Tibial nerve (tissue), 4 donors: ENCODE measurements around the gene NECAB3. TPM values are rescaled to one million over a fixed set of nuclear protein-coding genes. Genes with fewer than 3 reads are reported as not detected.

Experiments used
- DNase-seq, 2 donors: peaks; one replicate each; pipeline ENCODE4 v3.0.0-alpha.2; 2019; ENCODE audit warnings: low spot score in 2 of 2
- H3K27ac ChIP-seq, 4 donors: fragments of 200-600 bp; sonication (generic) in 3 of 4; one replicate each; pipeline ENCODE4 v1.5.1; 2017 to 2019; ENCODE audit warnings: mild to moderate bottlenecking in 1 of 4
- H3K27me3 ChIP-seq, 2 donors: fragments of 200-600 bp; sonication (generic) in 1 of 2; one replicate each; pipeline versions ENCODE4 v1.5.1 to v1.6.0; 2017 to 2019
- H3K36me3 ChIP-seq, 3 donors: fragments of 200-600 bp; sonication (generic); one replicate each; pipeline ENCODE4 v1.5.1; 2018 to 2019
- H3K4me1 ChIP-seq, 4 donors: fragments of 200-600 bp; sonication (generic) in 3 of 4; one replicate each; pipeline ENCODE4 v1.5.1; 2017 to 2019
- H3K4me3 ChIP-seq, 4 donors: fragments of 200-600 bp; sonication (generic) in 3 of 4; one replicate each; pipeline ENCODE4 v1.5.1; 2017 to 2019; ENCODE audit warnings: mild to moderate bottlenecking in 1 of 4, moderate library complexity in 1 of 4
- H3K9me3 ChIP-seq, 4 donors: fragments of 200-600 bp; sonication (generic) in 3 of 4; one replicate each; pipeline ENCODE4 v1.5.1; 2017 to 2019
- CTCF ChIP-seq, 5 experiments: fragments of 200-600 bp in 3 of 5; fragments of 450-650 bp in 2 of 5; sonication (generic) in 3 of 5; IDR thresholded peaks; one replicate each; pipeline ENCODE4 v1.5.1; 2016 to 2019; ENCODE audit warnings: antibody characterized with exemption in 5 of 5, mild to moderate bottlenecking in 3 of 5, moderate library complexity in 2 of 5
- EP300 ChIP-seq, 2 donors: sonication (generic); formaldehyde crosslinking; IDR thresholded peaks; one replicate each; pipeline ENCODE4 v1.6.1; 2017; ENCODE audit warnings: antibody characterized with exemption in 2 of 2, mild to moderate bottlenecking in 1 of 2
- POLR2A ChIP-seq, 2 donors: fragments of 450-650 bp; IDR thresholded peaks; one replicate each; pipeline ENCODE4 v1.6.1; 2017; ENCODE audit warnings: antibody characterized with exemption in 2 of 2, mild to moderate bottlenecking in 2 of 2, moderate library complexity in 2 of 2
- WGBS, 2 donors: methylation state at CpG; one replicate each; pipeline ENCODE4 v1.1.5; 2018; 5-methylcytosine and 5-hydroxymethylcytosine counted together
- total RNA-seq, 4 donors: library from RNA; depleted of rRNA; stranded (reverse); fragments of >200 nt; gene quantifications; one replicate each; pipeline ENCODE4 v1.1.0, GENCODE V29; 2016

The NECAB3 gene
- total RNA-seq, 4 donors from 2014 or later = 80.8 to 103 (median 91.5) TPM

DNA sequence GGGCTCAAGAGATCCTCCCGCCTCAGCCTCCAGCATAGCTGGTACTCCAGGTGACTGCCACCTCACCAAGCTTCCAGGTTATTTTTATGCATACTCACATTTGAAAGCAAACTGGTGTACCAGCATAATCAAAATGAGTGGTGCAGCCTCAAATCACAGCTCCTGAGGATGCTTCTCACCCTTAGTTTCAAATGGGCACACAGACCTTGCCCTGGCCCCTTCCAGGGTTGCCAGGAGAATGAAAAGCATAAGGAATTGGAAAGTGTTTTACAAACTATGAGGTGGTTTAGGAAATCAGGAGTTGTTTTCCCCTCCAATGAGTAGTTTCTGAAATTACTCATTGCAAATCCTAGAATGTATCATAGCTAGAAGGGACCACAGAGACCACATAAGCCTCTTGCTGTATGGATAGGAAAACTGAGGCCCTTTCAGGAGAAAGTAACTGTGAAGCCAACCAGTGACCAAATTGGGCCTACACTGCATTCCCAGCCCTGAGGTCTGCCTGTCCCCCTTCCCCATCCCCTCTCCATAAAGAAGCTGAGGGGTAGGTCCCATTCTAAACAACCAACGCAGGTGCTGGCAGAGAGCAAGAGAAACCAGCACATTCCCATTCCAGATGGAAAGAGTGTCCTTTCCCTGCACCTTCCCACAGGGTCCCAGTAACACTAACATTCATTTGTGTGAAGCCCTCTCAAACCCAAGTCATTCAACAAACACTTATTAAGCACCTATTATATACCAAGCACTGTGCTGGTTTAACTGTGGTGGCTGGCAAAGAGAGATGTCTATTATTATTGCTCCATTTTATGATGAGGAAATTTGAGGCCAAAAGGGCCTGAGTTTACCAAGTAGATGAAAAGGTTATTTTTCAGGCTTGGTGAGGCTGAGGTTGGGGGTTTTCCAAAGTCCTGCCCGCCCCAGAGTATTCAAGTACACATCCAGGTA, 14.0 kb upstream of the NECAB3 start:
- no peak for TF ChIP-seq EP300 (IDR thresholded peaks at IDR 0.05)
- TF ChIP-seq CTCF (IDR thresholded peaks at IDR 0.05) = no peak
- TF ChIP-seq POLR2A (IDR thresholded peaks at IDR 0.05) = no peak
- peaks cover 0 to 31% (median 12%) of the 10 kb centered on the region in 4 donors for H3K4me1 ChIP-seq
- no peaks in the 10 kb centered on the region for H3K27me3 ChIP-seq
- WGBS, 2 donors = 87 to 92% methylated on average over 3 of the region's 3 CpGs
- no peaks in the 10 kb centered on the region for H3K9me3 ChIP-seq
- H3K4me3 ChIP-seq = no peak overlapping the region
- H3K27ac ChIP-seq = peak overlapping the region in 1 of 4 donors; percentile 79
- H3K36me3 ChIP-seq = no peaks in the 10 kb centered on the region
- no peak for DNase-seq

DNA sequence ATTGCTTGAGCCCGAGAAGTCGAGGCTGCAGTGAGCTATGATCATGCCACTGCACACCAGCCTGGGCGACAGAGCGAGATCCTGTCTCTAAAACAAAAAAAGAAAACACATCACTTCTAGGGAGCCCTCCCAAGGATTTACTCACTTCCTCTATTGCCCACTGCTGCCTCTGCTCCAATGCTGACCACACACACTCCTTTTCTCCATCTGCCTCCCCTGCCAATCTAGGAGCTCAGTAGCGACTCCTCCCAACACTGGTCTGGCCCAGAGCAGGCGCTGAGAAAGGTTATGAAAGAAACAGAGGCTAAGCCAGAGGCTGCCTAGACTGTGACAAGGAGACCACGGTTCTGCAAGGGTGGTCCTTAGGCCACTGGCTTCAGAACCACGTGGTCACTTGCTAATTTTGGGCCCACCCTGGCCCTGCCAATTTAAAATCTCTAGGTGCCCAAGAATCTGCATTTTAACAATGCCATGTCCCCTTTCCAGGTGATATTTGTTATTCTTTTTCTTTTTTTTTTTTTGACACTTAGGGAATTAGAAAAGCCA, 13.2 kb upstream of the NECAB3 start:
- WGBS, 2 donors = 74 to 78% methylated on average over 8 of the region's 8 CpGs
- Histone ChIP-seq H3K4me3 (no peak overlapping the region), H3K9me3 (no peaks in the 10 kb centered on the region), H3K36me3 (no peaks in the 10 kb centered on the region), H3K27ac (peak overlapping the region in 2 of 4 donors; percentile 45 to 79), H3K27me3 (no peaks in the 10 kb centered on the region), H3K4me1 (peaks cover 0 to 28% (median 10%) of the 10 kb centered on the region in 4 donors)
- TF ChIP-seq CTCF (IDR thresholded peaks at IDR 0.05) = no peak
- DNase-seq = no peak

- Histone ChIP-seq H3K36me3 (no peaks in the 10 kb centered on the region), H3K9me3 (no peaks in the 10 kb centered on the region), H3K4me1 (peaks cover 0 to 28% (median 10%) of the 10 kb centered on the region in 4 donors), H3K27ac (peak overlapping the region; percentile 48 to 85 (median 69)), H3K4me3 (peak overlapping the region in 3 of 4 donors; percentile 20 to 54 (median 35)), H3K27me3 (no peaks in the 10 kb centered on the region)
- no peak for DNase-seq
- TF ChIP-seq CTCF (IDR thresholded peaks at IDR 0.05) (no peak), POLR2A (IDR thresholded peaks at IDR 0.05) (no peak), EP300 (IDR thresholded peaks at IDR 0.05) (no peak)
- 79 to 83% methylated on average over 14 of the region's 14 CpGs for WGBS, 2 donors
Observed at GRCh38 chr20:33686984-33687366, 12.7 kb upstream of the NECAB3 start.

- TF ChIP-seq CTCF (IDR thresholded peaks at IDR 0.05) (peak; percentile 38 to 80 (median 49)), EP300 (IDR thresholded peaks at IDR 0.05) (peak in 1 of 2 donors; percentile 53), POLR2A (IDR thresholded peaks at IDR 0.05) (peak in 1 of 2 donors; percentile 19)
- 3 to 11% methylated on average over 11 to 57 of the region's 101 CpGs for WGBS, 2 donors
- DNase-seq = peak; percentile 89 to 92
- no peaks in the 10 kb centered on the region for H3K36me3 ChIP-seq
- H3K27me3 ChIP-seq = no peaks in the 10 kb centered on the region
- H3K4me1 ChIP-seq = peaks cover 0 to 28% (median 10%) of the 10 kb centered on the region in 4 donors
- no peaks in the 10 kb centered on the region for H3K9me3 ChIP-seq
- H3K4me3 ChIP-seq = peak within 1 kb of the TSS; percentile 19 to 54 (median 28)
- peak within 1 kb of the TSS; percentile 48 to 85 (median 69) for H3K27ac ChIP-seq
Observed at GRCh38 chr20:33686100-33686983, 12.1 kb upstream of the NECAB3 start, which contains the start of gene E2F1. E2F1 (minus strand) TSS chr20:33686385; CDS start chr20:33686264, 121 bp downstream.
